B cell (primary cell): Measurements from ENCODE around the gene BRMS1L.

ENCODE experiments used
- EZH2 ChIP-seq: IDR thresholded peaks from 2 replicates; pipeline ENCODE4 v1.6.1; 2012; ENCODE audit warnings: borderline replicate concordance, low read depth, mild to moderate bottlenecking, moderate library complexity, low read length; ENCODE audit not compliant: insufficient read depth, poor library complexity, severe bottlenecking
- TF ChIP-seq, protein P1 (sequence below): fragments of 200-600 bp; IDR thresholded peaks from one replicate; pipeline ENCODE4 v1.8.0; 2022; ENCODE audit warnings: antibody characterized with exemption, mild to moderate bottlenecking

DNA sequence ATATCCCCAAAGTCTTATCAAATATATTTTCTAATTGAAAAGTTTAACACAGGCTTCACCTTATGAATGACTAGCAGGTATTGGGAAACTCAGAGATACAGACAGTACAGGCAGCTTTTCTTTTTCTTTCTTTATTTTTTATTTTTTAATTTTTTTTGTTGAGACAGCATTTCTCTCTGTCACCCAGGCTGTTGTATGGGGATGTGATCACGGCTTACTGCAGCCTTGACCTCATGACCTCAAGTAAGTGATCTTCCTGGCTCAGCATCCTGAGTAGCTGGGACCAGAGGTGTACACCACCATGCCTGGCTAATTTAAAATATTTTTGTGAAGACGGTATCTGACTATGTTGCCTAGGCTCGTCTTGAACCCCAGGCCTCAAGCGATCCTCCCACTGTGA lies 85.0 kb downstream of the BRMS1L start:
- TF ChIP-seq, protein P1, sequence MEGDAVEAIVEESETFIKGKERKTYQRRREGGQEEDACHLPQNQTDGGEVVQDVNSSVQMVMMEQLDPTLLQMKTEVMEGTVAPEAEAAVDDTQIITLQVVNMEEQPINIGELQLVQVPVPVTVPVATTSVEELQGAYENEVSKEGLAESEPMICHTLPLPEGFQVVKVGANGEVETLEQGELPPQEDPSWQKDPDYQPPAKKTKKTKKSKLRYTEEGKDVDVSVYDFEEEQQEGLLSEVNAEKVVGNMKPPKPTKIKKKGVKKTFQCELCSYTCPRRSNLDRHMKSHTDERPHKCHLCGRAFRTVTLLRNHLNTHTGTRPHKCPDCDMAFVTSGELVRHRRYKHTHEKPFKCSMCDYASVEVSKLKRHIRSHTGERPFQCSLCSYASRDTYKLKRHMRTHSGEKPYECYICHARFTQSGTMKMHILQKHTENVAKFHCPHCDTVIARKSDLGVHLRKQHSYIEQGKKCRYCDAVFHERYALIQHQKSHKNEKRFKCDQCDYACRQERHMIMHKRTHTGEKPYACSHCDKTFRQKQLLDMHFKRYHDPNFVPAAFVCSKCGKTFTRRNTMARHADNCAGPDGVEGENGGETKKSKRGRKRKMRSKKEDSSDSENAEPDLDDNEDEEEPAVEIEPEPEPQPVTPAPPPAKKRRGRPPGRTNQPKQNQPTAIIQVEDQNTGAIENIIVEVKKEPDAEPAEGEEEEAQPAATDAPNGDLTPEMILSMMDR, result no peak
- no peak for TF ChIP-seq EZH2
